Trophoblast cell (in vitro differentiated cells and primary cell): ENCODE data around the gene C20orf173.

Source experiments
- DNase-seq, 2 donors: peaks; one replicate each; pipeline ENCODE4 v3.0.0-alpha.2; 2016
- H2AFZ ChIP-seq: 2 replicates; pipeline ENCODE4 v1.6.1; 2013; ENCODE audit warnings: low read length, moderate library complexity, mild to moderate bottlenecking; ENCODE audit not compliant: insufficient read depth, poor library complexity
- H2AK5ac ChIP-seq: 2 replicates; pipeline ENCODE4 v1.6.1; 2013; ENCODE audit warnings: mild to moderate bottlenecking, low read length
- H2BK120ac ChIP-seq: 2 replicates; pipeline ENCODE4 v1.6.1; 2013; ENCODE audit warnings: low read length, mild to moderate bottlenecking, moderate library complexity; ENCODE audit not compliant: insufficient read depth, poor library complexity
- H2BK12ac ChIP-seq: 2 replicates; pipeline ENCODE4 v1.6.1; 2013; ENCODE audit warnings: mild to moderate bottlenecking, low read length, moderate library complexity
- H2BK5ac ChIP-seq: 2 replicates; pipeline ENCODE4 v1.6.1; 2013; ENCODE audit warnings: low read length, low read depth, moderate library complexity, mild to moderate bottlenecking; ENCODE audit not compliant: poor library complexity
- H3K14ac ChIP-seq: 2 replicates; pipeline ENCODE4 v1.6.1; 2013; ENCODE audit warnings: mild to moderate bottlenecking, low read length
- H3K18ac ChIP-seq: 2 replicates; pipeline ENCODE4 v1.6.1; 2013; ENCODE audit warnings: mild to moderate bottlenecking, low read length
- H3K23ac ChIP-seq: 2 replicates; pipeline ENCODE4 v1.6.1; 2013; ENCODE audit warnings: low read length
- H3K27ac ChIP-seq: 2 replicates; pipeline ENCODE4 v1.5.1; 2013; ENCODE audit warnings: low read depth, mild to moderate bottlenecking, inconsistent platforms, low read length, moderate library complexity
- H3K27me3 ChIP-seq: 2 replicates; pipeline ENCODE4 v1.6.1; 2013; ENCODE audit warnings: inconsistent platforms, mild to moderate bottlenecking, low read length, moderate library complexity; ENCODE audit not compliant: insufficient read depth
- H3K36me3 ChIP-seq, 2 experiments: 1 replicate in 1 of 2; 2 replicates in 1 of 2; pipeline ENCODE4 v1.6.1; 2013; ENCODE audit warnings: low read length in 2 of 2, mild to moderate bottlenecking in 2 of 2, moderate library complexity in 1 of 2; ENCODE audit not compliant: insufficient read depth in 2 of 2, control insufficient read depth in 1 of 2
- H3K4ac ChIP-seq: 2 replicates; pipeline ENCODE4 v1.6.1; 2013; ENCODE audit warnings: low read depth, mild to moderate bottlenecking, low read length, moderate library complexity
- H3K4me1 ChIP-seq, 2 experiments: 1 replicate in 1 of 2; 2 replicates in 1 of 2; pipeline ENCODE4 v1.6.1; 2013; ENCODE audit warnings: low read length in 2 of 2, mild to moderate bottlenecking in 2 of 2, moderate library complexity in 1 of 2; ENCODE audit not compliant: insufficient read depth in 2 of 2, control insufficient read depth in 1 of 2
- H3K4me2 ChIP-seq: 2 replicates; pipeline ENCODE4 v1.6.1; 2013; ENCODE audit warnings: inconsistent platforms, mild to moderate bottlenecking, low read length, moderate library complexity
- H3K4me3 ChIP-seq: 2 replicates; pipeline ENCODE4 v1.5.1; 2013; ENCODE audit warnings: mild to moderate bottlenecking, low read depth, low read length, inconsistent platforms
- H3K79me1 ChIP-seq: one replicate; pipeline ENCODE4 v1.6.1; 2013; ENCODE audit warnings: low read length
- H3K79me2 ChIP-seq: 2 replicates; pipeline ENCODE4 v1.6.1; 2013; ENCODE audit warnings: low read length, mild to moderate bottlenecking; ENCODE audit not compliant: control insufficient read depth, insufficient read depth, poor library complexity
- H3K9ac ChIP-seq: 2 replicates; pipeline ENCODE4 v1.6.1; 2013; ENCODE audit warnings: mild to moderate bottlenecking, low read length
- H3K9me3 ChIP-seq: 2 replicates; pipeline ENCODE4 v1.6.1; 2013; ENCODE audit warnings: low read depth, mild to moderate bottlenecking, control low read depth, inconsistent platforms, low read length; ENCODE audit not compliant: insufficient read depth
- H4K12ac ChIP-seq: 2 replicates; pipeline ENCODE4 v1.6.1; 2013; ENCODE audit warnings: low read depth, mild to moderate bottlenecking, low read length, moderate library complexity
- H4K8ac ChIP-seq: 2 replicates; pipeline ENCODE4 v1.6.1; 2013; ENCODE audit warnings: low read depth, mild to moderate bottlenecking, low read length, moderate library complexity
- H4K91ac ChIP-seq: one replicate; pipeline ENCODE4 v1.6.1; 2013; ENCODE audit warnings: low read depth, mild to moderate bottlenecking, low read length, moderate library complexity
- WGBS: extraction: QIAGEN DNeasy Blood & Tissue Kit; methylation state at CpG from one replicate; pipeline ENCODE4 v1.1.7; 2013; ENCODE audit warnings: missing lambda C conversion rate; ENCODE audit not compliant: insufficient read length, insufficient coverage; ENCODE audit errors: extremely low coverage; 5-methylcytosine and 5-hydroxymethylcytosine counted together

C20orf173 gene

GRCh38 chr20:35492352-35492751, 37.1 kb downstream of the C20orf173 start:
- H3K23ac ChIP-seq: no peak overlapping the region
- no peaks in the 10 kb centered on the region for H3K27me3 ChIP-seq
- no peak overlapping the region for H2BK12ac ChIP-seq
- H3K4me1 ChIP-seq: no peaks in the 10 kb centered on the region
- no peak overlapping the region for H2BK5ac ChIP-seq
- no peak overlapping the region for H3K4me2 ChIP-seq
- no peak overlapping the region for H2AFZ ChIP-seq
- H3K79me2 ChIP-seq: no peaks in the 10 kb centered on the region
- no peak overlapping the region for H4K91ac ChIP-seq
- DNase-seq: no peak
- H3K4me3 ChIP-seq: no peak overlapping the region
- no peak overlapping the region for H4K8ac ChIP-seq
- H3K27ac ChIP-seq: no peak overlapping the region
- H3K79me1 ChIP-seq: no peaks in the 10 kb centered on the region
- peaks cover 33 to 47% of the 10 kb centered on the region in 2 experiments for H3K36me3 ChIP-seq
- no peak overlapping the region for H2AK5ac ChIP-seq
- no peak overlapping the region for H3K14ac ChIP-seq
- no peak overlapping the region for H3K4ac ChIP-seq
- H4K12ac ChIP-seq: no peak overlapping the region
- 100% methylated on average over 1 of the region's 6 CpGs for WGBS
- no peak overlapping the region for H2BK120ac ChIP-seq
- no peak overlapping the region for H3K9ac ChIP-seq
- no peak overlapping the region for H3K18ac ChIP-seq
- peaks cover 2% of the 10 kb centered on the region for H3K9me3 ChIP-seq

GRCh38 chr20:35491823-35492222, 37.6 kb downstream of the C20orf173 start:
- Histone ChIP-seq H3K14ac (no peak overlapping the region), H2BK12ac (no peak overlapping the region), H3K4me1 (no peaks in the 10 kb centered on the region), H2AFZ (no peak overlapping the region), H3K79me1 (no peaks in the 10 kb centered on the region), H4K12ac (no peak overlapping the region), H3K4ac (no peak overlapping the region), H2AK5ac (no peak overlapping the region), H2BK120ac (no peak overlapping the region), H2BK5ac (no peak overlapping the region), H3K9me3 (peaks cover 2% of the 10 kb centered on the region), H3K27me3 (no peaks in the 10 kb centered on the region), H3K27ac (no peak overlapping the region), H3K36me3 (peaks cover 30 to 42% of the 10 kb centered on the region in 2 experiments), H3K9ac (no peak overlapping the region), H4K8ac (no peak overlapping the region), H3K79me2 (no peaks in the 10 kb centered on the region), H3K4me2 (no peak overlapping the region), H3K23ac (no peak overlapping the region), H4K91ac (no peak overlapping the region), H3K4me3 (no peak overlapping the region), H3K18ac (no peak overlapping the region)
- no peak for DNase-seq
- WGBS: no CpG with 5 or more reads among the region's 5 CpGs

DNA sequence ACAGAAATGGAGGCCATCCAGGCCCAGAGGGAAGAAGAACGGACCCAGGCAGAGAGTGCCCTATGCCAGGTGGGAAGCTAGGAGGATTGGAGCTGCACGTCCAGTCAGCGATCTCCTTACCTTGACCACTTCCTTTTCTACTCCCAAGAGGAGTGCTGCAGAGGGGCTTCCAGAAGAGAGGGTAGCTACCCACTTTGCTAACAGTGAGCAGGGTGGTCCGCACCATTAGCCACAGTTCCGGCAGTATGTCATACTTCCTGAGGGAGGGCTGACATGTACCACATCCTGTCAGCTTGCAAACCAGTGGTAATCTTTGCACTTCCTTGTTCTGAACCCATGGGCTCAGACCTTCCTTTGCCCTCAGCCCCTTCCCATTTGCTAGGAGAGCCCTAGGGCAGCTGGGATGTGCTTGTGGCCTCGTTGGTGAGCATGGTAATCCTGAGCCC, 38.7 kb downstream of the C20orf173 start:
- Histone ChIP-seq H3K4me3 (peak overlapping the region; percentile 14), H3K4me1 (no peaks in the 10 kb centered on the region), H3K4ac (no peak overlapping the region), H3K79me2 (no peaks in the 10 kb centered on the region), H3K14ac (no peak overlapping the region), H4K12ac (no peak overlapping the region), H4K8ac (no peak overlapping the region), H3K9me3 (no peaks in the 10 kb centered on the region), H3K27me3 (no peaks in the 10 kb centered on the region), H3K27ac (no peak overlapping the region), H2BK5ac (no peak overlapping the region), H3K4me2 (no peak overlapping the region), H2AFZ (no peak overlapping the region), H2AK5ac (no peak overlapping the region), H3K9ac (no peak overlapping the region), H2BK12ac (no peak overlapping the region), H4K91ac (no peak overlapping the region), H3K18ac (no peak overlapping the region), H3K23ac (no peak overlapping the region), H3K36me3 (peaks cover 25 to 36% of the 10 kb centered on the region in 2 experiments), H3K79me1 (no peaks in the 10 kb centered on the region), H2BK120ac (no peak overlapping the region)
- no CpG with 5 or more reads among the region's 6 CpGs for WGBS
- DNase-seq: no peak

GRCh38 chr20:35489717-35490116, 39.7 kb downstream of the C20orf173 start:
- H3K79me1 ChIP-seq: no peaks in the 10 kb centered on the region
- H2AFZ ChIP-seq: no peak overlapping the region
- no peaks in the 10 kb centered on the region for H3K27me3 ChIP-seq
- no peaks in the 10 kb centered on the region for H3K4me1 ChIP-seq
- H3K27ac ChIP-seq: no peak overlapping the region
- no peak overlapping the region for H2BK120ac ChIP-seq
- no peak overlapping the region for H3K4me3 ChIP-seq
- no peak overlapping the region for H4K8ac ChIP-seq
- no peak overlapping the region for H2AK5ac ChIP-seq
- H4K91ac ChIP-seq: no peak overlapping the region
- no peak overlapping the region for H4K12ac ChIP-seq
- no peak overlapping the region for H3K4me2 ChIP-seq
- H3K36me3 ChIP-seq: peaks cover 23 to 34% of the 10 kb centered on the region in 2 experiments
- WGBS: no CpG with 5 or more reads among the region's 5 CpGs
- H3K14ac ChIP-seq: no peak overlapping the region
- H3K79me2 ChIP-seq: no peaks in the 10 kb centered on the region
- no peak overlapping the region for H2BK5ac ChIP-seq
- no peak overlapping the region for H3K23ac ChIP-seq
- H3K4ac ChIP-seq: no peak overlapping the region
- H2BK12ac ChIP-seq: no peak overlapping the region
- no peak for DNase-seq
- no peak overlapping the region for H3K9ac ChIP-seq
- H3K18ac ChIP-seq: no peak overlapping the region
- no peaks in the 10 kb centered on the region for H3K9me3 ChIP-seq
